Epidermal melanocyte (primary cell): Measurements from ENCODE around the gene CCDC70.
"Not testable (repeated sequence)": the region's sequence is repeated elsewhere in the genome, so short reads cannot be mapped to it uniquely, and the experiment has no call there.

Source experiments
- DNase-seq: peaks from one replicate; pipeline ENCODE4 v3.0.0; 2011; ENCODE audit warnings: low spot score; ENCODE audit not compliant: insufficient read length

CCDC70 gene

DNA sequence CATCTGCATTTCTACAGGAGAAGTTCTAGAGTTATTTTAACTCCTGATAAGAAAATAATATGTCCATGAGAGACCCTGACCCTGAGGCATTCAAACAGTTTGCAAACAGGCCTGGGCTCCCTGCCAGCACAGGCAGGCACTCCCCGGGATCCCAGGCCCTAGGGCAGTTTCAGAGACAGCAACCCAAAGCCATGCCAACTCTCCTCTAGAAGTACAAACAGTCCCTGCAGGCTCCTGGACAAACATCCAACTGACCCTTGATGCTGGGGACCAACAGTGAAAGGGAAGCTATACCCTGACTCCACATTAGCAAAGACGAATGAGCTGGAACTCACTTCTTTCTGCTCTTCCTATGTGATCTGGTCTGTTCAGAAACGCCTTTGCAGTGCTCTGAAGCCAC is 44.8 kb downstream of the CCDC70 start:
- DNase-seq: peak; percentile 58

DNA sequence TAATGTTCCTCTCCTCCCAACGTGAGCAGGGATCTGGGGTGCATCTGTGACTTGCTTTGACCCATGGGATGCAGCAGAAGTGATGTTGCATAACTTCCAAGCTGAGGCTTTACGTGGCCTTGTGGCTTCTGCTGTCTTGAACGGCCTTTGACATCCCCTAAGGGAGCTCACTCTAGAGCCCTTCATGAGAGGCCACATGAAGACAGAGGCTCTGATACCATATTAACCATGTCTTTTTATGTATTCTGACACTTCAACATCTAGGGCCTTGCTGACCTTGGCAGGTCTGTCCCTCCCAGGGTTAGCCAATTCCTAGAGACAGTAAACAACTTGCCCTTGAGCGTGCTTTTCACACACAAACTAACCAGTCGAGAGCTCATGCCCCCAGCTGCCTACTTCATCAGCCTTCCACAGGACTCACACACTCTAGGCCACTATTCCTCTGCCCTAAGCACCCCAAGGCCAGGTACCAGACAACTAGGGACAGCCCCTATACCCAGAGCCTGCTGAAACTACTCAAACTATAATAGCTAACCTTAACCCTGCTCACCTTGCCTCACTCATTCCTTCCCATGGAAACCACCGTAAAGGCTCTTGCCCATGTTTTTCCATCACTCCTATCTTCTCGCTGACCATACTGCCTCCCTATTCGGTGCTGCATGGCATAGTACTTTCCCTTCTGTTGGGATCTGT is 45.4 kb downstream of the CCDC70 start:
- DNase-seq: no peak

DNA sequence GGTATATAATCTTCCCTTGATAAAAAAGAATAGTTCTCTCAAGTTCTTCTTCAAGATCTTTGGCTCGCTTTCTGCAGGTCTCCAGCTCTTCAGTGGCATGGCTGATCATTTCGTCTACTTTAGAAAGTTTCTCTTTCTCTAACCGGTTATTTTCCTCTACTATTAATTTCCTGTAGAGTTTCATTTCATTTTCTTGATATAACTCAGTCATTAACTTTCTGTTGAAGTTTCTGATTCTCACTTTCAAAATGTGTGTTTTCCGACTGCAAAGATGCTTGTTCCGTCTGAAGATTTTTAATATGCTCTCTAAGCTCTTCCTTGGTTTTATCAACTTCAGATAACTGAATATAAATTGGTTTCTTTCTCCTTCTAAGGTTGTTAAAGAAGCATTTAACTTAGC is 47.5 kb downstream of the CCDC70 start:
- not testable (repeated sequence) for DNase-seq

DNA sequence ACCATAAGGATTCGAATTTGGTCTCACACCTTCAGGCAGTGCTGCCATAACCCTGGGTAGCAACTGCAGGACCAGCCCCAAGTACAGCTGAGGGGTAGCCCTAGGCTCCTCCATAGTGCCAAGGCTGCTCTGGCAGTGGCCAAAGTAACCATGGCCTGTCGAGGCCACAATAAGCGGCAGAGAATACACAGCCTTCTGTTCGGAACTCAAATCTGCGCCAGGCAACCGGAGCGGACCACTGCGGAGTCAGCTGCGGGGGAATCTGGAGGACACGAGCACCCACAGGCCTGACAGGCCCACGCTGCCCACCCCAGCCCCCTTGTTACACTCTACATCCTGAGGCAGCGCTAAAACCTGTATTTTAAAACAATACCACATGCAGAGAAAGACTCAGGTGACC is 48.7 kb downstream of the CCDC70 start:
- no peak for DNase-seq

DNA sequence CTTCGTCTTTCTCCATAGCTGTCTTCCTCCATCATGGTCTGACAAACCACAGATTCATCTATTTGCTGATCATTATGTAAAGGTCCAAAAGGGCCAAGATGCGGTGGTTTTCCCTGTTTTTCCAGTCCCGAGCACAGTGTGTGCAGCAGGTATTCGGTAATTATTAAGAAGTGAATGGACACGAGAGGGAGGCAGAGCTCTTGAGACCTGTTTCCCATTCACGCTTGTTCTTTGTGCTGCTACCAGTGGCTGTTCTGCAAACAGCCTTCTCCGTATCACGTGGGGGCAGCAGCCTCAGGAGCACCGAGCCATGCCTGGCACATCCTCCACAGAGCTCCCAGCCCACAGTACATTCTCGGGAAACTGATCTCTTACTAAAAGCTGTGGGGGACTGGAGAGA is 50.3 kb downstream of the CCDC70 start:
- no peak for DNase-seq

DNA sequence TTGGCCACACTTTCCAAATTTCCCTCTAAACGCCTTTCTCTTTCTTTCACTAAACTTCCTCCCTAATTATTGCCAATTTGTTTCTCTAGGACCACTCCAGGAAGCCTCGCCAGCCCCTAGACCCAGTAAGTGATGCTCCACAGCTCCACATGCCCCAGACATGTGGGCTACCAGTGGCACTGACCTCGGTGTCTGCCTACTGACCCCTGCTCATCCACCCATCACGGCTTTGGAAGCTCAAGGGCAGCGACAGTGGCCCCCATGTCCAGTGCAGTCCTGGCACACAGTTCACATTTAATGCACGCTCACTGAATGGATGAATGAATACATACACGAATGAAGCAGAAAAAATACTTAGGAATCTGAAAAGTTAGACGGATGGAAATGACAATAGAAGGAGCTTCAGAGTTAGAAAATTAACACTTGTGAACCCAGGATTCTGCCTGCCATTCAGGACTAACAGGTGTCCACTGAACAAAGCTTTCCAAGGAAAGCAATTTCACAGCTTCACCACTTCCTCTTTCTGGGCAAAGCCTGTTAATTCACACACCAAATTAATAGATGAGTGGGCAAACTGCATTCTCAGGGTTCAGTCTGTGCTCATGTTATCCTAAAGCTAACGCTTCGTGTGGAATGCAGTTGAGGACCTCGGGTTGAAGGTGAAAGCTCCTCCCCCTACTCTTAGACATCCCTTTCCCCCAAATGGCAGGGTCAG is 50.9 kb downstream of the CCDC70 start:
- no peak for DNase-seq

DNA sequence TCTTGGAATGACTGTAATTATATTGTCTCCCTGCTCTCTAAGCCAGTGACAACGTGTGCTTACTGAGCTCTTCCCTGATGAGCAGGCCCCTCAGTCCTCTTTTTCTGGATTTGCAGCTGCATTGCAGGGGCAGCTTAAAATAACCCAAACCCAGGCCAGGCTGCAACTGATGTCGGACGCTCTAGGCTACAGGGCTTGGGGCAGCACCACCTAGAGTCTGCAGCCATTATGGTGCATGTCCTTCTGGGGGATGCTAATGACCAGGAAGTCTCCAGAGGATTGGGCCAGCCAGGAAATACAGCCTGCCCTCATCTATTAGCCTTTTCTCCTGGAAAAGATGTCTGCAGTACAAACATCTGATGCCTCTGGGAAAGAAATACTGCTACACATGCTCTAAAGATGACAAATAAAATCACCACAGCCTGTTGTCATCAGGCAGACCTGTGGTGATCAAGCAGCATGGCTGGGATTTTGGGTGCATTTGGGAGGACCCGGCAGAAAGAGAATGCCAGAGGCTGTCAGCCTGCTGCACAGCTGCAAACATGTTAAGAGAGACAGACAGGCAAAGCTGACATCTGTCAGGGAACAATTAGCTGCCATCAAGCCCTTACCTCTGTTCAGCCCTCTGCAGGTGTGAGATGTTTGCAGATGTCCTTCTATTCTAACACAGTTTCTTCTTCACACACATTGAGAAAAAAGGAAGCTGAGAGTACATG is 51.8 kb downstream of the CCDC70 start:
- no peak for DNase-seq

DNA sequence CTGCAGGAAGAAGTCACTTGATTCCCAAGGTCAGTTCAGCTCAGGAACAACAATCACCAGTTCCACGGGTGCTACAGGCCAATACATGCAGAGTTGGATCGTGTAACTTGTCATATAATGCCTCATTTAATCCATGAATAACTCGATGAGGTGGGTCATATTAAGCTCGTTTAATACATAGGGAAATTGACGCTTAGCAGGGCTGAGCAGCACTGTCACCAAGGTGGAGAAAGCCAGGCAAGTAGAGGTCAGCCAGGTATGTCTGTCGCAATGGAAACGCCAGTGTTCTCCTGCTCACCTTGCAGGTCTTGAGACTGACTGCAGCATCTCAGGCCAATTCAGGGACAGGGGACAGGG is 52.3 kb downstream of the CCDC70 start:
- no peak for DNase-seq
